ENCODE data around the gene BSG.

DNA sequence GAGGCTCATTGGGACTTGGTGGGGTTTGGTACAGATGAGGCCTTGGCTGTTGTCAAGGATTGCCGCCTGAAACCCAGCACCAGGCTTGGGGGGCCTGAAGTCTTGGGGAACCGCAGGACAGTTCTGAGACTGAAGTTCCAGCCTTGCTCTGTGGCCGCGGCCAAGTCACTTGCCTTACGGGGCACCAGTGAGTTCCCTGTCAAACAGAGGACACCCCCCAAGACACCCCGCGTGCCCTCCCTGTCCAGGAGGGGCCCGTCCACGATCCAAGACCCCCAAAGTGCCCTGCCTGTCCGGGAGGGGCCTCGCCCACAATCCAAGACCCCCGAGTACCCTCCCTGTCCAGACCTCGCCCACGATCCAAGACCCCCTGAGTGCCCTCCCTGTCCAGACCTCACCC is 38.3 kb upstream of the BSG start:
- TF ChIP-seq TAF1 (IDR thresholded peaks at IDR 0.05; ENCODE audit: borderline replicate concordance, insufficient read depth, low read length): no peak
- TF ChIP-seq, protein P1, sequence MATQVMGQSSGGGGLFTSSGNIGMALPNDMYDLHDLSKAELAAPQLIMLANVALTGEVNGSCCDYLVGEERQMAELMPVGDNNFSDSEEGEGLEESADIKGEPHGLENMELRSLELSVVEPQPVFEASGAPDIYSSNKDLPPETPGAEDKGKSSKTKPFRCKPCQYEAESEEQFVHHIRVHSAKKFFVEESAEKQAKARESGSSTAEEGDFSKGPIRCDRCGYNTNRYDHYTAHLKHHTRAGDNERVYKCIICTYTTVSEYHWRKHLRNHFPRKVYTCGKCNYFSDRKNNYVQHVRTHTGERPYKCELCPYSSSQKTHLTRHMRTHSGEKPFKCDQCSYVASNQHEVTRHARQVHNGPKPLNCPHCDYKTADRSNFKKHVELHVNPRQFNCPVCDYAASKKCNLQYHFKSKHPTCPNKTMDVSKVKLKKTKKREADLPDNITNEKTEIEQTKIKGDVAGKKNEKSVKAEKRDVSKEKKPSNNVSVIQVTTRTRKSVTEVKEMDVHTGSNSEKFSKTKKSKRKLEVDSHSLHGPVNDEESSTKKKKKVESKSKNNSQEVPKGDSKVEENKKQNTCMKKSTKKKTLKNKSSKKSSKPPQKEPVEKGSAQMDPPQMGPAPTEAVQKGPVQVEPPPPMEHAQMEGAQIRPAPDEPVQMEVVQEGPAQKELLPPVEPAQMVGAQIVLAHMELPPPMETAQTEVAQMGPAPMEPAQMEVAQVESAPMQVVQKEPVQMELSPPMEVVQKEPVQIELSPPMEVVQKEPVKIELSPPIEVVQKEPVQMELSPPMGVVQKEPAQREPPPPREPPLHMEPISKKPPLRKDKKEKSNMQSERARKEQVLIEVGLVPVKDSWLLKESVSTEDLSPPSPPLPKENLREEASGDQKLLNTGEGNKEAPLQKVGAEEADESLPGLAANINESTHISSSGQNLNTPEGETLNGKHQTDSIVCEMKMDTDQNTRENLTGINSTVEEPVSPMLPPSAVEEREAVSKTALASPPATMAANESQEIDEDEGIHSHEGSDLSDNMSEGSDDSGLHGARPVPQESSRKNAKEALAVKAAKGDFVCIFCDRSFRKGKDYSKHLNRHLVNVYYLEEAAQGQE (IDR thresholded peaks at IDR 0.05; ENCODE audit: insufficient read depth in 1 of 2, low read depth in 2 of 2, low read length in 2 of 2): no peak
- no peak for TF ChIP-seq POLR2AphosphoS5 (IDR thresholded peaks at IDR 0.05; ENCODE audit: low read depth, low read length)

Data from PFSK-1 (cell line).